Sigmoid colon (tissue), 7 donors: Measurements from ENCODE around the gene PKDCC. TPM values are rescaled to one million over a fixed set of nuclear protein-coding genes. Genes with fewer than 3 reads are reported as not detected.
A peak's percentile ranks its signal among the peaks of the same experiment; 100 is the strongest.

ENCODE experiments used
- DNase-seq: peaks from one replicate; pipeline ENCODE4 v3.0.0-alpha.2; 2019
- H3K27ac ChIP-seq, 4 donors: fragments of 200-600 bp; sonication (generic); one replicate each; pipeline ENCODE4 v1.5.1; 2016 to 2019; ENCODE audit warnings: mild to moderate bottlenecking in 1 of 4
- H3K27me3 ChIP-seq, 3 donors: fragments of 200-600 bp; sonication (generic); one replicate each; pipeline ENCODE4 v1.5.1; 2019; ENCODE audit warnings: mild to moderate bottlenecking in 1 of 3
- H3K36me3 ChIP-seq, 4 donors: fragments of 200-600 bp; sonication (generic); one replicate each; pipeline ENCODE4 v1.5.1; 2016 to 2019
- H3K4me1 ChIP-seq, 4 donors: fragments of 200-600 bp; sonication (generic); one replicate each; pipeline ENCODE4 v1.5.1; 2017 to 2019
- H3K4me3 ChIP-seq, 4 donors: fragments of 200-600 bp; sonication (generic); one replicate each; pipeline ENCODE4 v1.5.1; 2017 to 2019; ENCODE audit warnings: mild to moderate bottlenecking in 2 of 4, moderate library complexity in 1 of 4
- H3K9me3 ChIP-seq, 4 donors: fragments of 200-600 bp in 3 of 4; sonication (generic) in 3 of 4; one replicate each; pipeline versions ENCODE4 v1.5.1 to v1.6.1; 2013 to 2019
- EP300 ChIP-seq, 4 donors: sonication (generic); formaldehyde crosslinking; IDR thresholded peaks; one replicate each; pipeline ENCODE4 v1.6.1; 2017; ENCODE audit warnings: antibody characterized with exemption in 4 of 4
- POLR2A ChIP-seq, 2 donors: fragments of 450-650 bp; IDR thresholded peaks; one replicate each; pipeline ENCODE4 v1.6.1; 2016; ENCODE audit warnings: antibody characterized with exemption in 2 of 2, mild to moderate bottlenecking in 2 of 2, moderate library complexity in 2 of 2
- POLR2AphosphoS5 ChIP-seq, 4 donors: sonication (generic); formaldehyde crosslinking; IDR thresholded peaks; one replicate each; pipeline ENCODE4 v1.6.1; 2017; ENCODE audit warnings: antibody characterized with exemption in 4 of 4
- WGBS, 2 donors: extraction: QIAGEN DNeasy Blood & Tissue Kit; methylation state at CpG; one replicate each; pipeline ENCODE4 v1.1.7; 2013; 5-methylcytosine and 5-hydroxymethylcytosine counted together
- intact Hi-C: fragments of 100-400 bp; cut with DNase I; formaldehyde crosslinking; loops from one replicate; pipeline ENCODE4 v1.15.1; 2023
- polyA plus RNA-seq, 3 donors: library from polyadenylated mRNA; stranded (reverse); fragments of 200-250 nt; gene quantifications; one replicate each; pipeline ENCODE4 v1.2.3, GENCODE V29; 2013
- total RNA-seq, 4 donors: library from RNA; depleted of rRNA; stranded (reverse); fragments of >200 nt; gene quantifications; one replicate each; pipeline ENCODE4 v1.1.0, GENCODE V29; 2016
- TF ChIP-seq, protein P1 (sequence below), 4 experiments: fragments of 450-650 bp in 3 of 4; fragments of 200-600 bp in 1 of 4; IDR thresholded peaks; one replicate each; pipeline ENCODE4 v1.5.1; 2016 to 2019; ENCODE audit warnings: antibody characterized with exemption in 4 of 4, mild to moderate bottlenecking in 3 of 4, moderate library complexity in 2 of 4
- donor health status: healthy with polysubstance abuse.
- donor health status: Bipolar disorder and iron deficiency.
- donor health status: healthy.

Gene PKDCC
- total and polyA plus RNA-seq, 7 donors = 13.9 to 106 (median 67.7) TPM

DNA sequence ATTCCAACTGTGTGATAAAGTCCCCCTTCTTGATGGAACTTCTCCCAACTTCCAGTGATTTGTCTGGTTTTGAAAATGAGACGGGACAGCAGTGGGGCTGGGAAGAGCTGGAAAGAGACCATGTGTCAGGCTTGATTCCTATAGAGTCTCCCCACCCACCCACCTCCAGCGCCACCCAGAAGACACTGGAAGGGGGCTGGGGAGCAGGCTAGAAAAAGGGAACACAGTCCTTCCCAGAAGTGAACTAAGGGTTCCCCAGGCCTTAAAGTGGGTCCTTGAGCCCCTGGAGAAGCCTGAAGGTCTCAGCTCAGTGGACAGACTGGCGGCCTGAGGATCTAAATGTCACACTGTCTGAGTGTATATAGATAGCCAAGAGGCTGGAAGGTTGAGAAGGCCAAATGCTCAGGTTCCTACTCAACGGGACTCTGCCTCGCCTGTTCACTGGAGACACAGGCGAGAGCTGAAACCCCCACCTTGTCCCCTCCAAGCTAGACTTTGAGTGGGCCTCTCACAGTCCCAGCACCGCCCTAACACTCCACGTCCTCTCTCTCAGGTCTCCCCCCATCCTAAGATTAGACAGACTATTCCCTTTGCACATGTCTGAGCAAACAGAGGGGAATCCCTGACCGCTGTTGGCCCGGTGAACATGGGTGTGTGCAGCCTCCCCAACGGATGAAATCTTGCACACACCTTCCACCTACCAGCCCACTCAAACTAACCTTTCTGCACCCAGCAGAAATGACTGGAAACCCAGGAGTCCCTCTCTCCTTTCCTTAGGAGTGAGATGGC is 1.6 kb downstream of the PKDCC start:
- peak overlapping the region; percentile 96 to 99 (median 96) for H3K27ac ChIP-seq
- 11 to 54% methylated on average over 11 of the region's 11 CpGs for WGBS, 2 donors
- no peak for TF ChIP-seq EP300 (IDR thresholded peaks at IDR 0.05)
- TF ChIP-seq, protein P1, sequence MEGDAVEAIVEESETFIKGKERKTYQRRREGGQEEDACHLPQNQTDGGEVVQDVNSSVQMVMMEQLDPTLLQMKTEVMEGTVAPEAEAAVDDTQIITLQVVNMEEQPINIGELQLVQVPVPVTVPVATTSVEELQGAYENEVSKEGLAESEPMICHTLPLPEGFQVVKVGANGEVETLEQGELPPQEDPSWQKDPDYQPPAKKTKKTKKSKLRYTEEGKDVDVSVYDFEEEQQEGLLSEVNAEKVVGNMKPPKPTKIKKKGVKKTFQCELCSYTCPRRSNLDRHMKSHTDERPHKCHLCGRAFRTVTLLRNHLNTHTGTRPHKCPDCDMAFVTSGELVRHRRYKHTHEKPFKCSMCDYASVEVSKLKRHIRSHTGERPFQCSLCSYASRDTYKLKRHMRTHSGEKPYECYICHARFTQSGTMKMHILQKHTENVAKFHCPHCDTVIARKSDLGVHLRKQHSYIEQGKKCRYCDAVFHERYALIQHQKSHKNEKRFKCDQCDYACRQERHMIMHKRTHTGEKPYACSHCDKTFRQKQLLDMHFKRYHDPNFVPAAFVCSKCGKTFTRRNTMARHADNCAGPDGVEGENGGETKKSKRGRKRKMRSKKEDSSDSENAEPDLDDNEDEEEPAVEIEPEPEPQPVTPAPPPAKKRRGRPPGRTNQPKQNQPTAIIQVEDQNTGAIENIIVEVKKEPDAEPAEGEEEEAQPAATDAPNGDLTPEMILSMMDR (IDR thresholded peaks at IDR 0.05) = no peak
- TF ChIP-seq POLR2AphosphoS5 (IDR thresholded peaks at IDR 0.05) = no peak
- no peak for TF ChIP-seq POLR2A (IDR thresholded peaks at IDR 0.05)
- H3K9me3 ChIP-seq = no peaks in the 10 kb centered on the region
- no peaks in the 10 kb centered on the region for H3K36me3 ChIP-seq
- H3K4me3 ChIP-seq = peak overlapping the region; percentile 68 to 98 (median 80)
- DNase-seq = no peak
- intact Hi-C loops = loop anchor here (5.0 kb wide), 1 partner anchor 1927 kb away; no protein-coding TSS in a partner anchor
- no peaks in the 10 kb centered on the region for H3K27me3 ChIP-seq
- H3K4me1 ChIP-seq = peaks cover 0 to 62% (median 58%) of the 10 kb centered on the region in 4 donors

GRCh38 chr2:42050010-42050702 is 2.3 kb downstream of the PKDCC start:
- WGBS, 2 donors = 11 to 52% methylated on average over 14 of the region's 14 CpGs
- Histone ChIP-seq H3K27ac (peak overlapping the region; percentile 96 to 99 (median 96)), H3K9me3 (no peaks in the 10 kb centered on the region), H3K4me1 (peaks cover 0 to 69% (median 64%) of the 10 kb centered on the region in 4 donors), H3K36me3 (peaks cover 0 to 6% (median 0%) of the 10 kb centered on the region in 4 donors), H3K4me3 (peak overlapping the region; percentile 68 to 98 (median 80)), H3K27me3 (no peaks in the 10 kb centered on the region)
- intact Hi-C loops = loop anchor here (5.0 kb wide), 1 partner anchor 1928 kb away; no protein-coding TSS in a partner anchor
- TF ChIP-seq POLR2AphosphoS5 (IDR thresholded peaks at IDR 0.05) = peak; percentile 9 to 64 (median 38)
- TF ChIP-seq EP300 (IDR thresholded peaks at IDR 0.05) = no peak
- TF ChIP-seq POLR2A (IDR thresholded peaks at IDR 0.05) = peak in 1 of 2 donors; percentile 33
- TF ChIP-seq, protein P1 (IDR thresholded peaks at IDR 0.05) = no peak
- peak; percentile 70 for DNase-seq

DNA sequence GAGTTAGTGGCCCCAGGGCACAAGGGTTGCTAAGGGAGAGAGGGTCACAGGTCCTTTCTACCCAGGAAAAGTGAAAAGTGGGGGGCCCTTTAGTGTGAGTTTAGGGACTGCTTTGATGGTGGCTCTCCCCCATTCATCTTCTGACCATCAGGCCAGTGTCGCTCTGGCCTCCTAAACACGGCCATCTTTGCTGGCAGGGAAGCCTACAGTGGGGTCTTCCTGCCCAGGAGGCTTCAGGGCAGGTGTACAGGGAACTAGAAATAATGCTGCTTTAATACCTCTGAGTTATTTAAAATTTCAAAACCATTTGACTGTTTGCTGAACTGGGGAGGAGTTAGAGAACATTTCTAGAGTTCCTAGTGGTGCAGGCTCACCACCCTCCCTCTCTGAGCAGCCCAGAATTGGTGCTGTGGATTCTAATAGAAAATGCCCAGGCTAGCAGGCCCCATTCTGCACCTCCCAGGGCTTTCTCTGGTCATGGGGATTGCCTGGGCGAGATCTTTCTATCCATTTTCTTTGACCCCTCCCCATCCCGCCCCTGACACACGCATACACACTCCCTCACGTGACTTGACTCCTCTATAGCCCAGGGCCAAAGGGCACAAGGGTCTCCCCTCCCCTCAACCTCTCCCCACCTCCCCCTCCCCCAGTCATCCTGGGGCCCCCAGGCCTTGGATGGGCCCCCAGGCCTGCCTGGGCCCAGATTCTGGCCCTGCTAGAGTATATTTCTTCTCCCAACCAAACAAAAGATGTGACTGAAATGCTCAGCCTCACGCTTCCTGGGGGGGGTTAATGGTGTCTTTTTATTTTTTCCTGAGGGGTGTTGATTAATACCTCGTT is 3.1 kb downstream of the PKDCC start:
- H3K9me3 ChIP-seq = no peaks in the 10 kb centered on the region
- H3K27me3 ChIP-seq = no peaks in the 10 kb centered on the region
- intact Hi-C loops = loop anchor here (5.0 kb wide), 1 partner anchor 1929 kb away; no protein-coding TSS in a partner anchor
- no peak for DNase-seq
- peak overlapping the region; percentile 96 to 99 (median 96) for H3K27ac ChIP-seq
- 10 to 53% methylated on average over 8 of the region's 8 CpGs for WGBS, 2 donors
- H3K4me1 ChIP-seq = peaks cover 0 to 69% (median 67%) of the 10 kb centered on the region in 4 donors
- H3K4me3 ChIP-seq = peak overlapping the region; percentile 68 to 98 (median 80)
- peaks cover 0 to 12% (median 0%) of the 10 kb centered on the region in 4 donors for H3K36me3 ChIP-seq
- TF ChIP-seq POLR2A (IDR thresholded peaks at IDR 0.05) (no peak), POLR2AphosphoS5 (IDR thresholded peaks at IDR 0.05) (peak in 2 of 4 donors; percentile 13 to 33)
- TF ChIP-seq, protein P1 (IDR thresholded peaks at IDR 0.05) = no peak

- TF ChIP-seq EP300 (IDR thresholded peaks at IDR 0.05) (no peak), POLR2AphosphoS5 (IDR thresholded peaks at IDR 0.05) (peak in 2 of 4 donors; percentile 8 to 17), POLR2A (IDR thresholded peaks at IDR 0.05) (no peak)
- no peaks in the 10 kb centered on the region for H3K27me3 ChIP-seq
- H3K4me3 ChIP-seq = peak overlapping the region; percentile 5 to 98 (median 72)
- peak; percentile 69 for DNase-seq
- H3K36me3 ChIP-seq = peaks cover 0 to 16% (median under 1%) of the 10 kb centered on the region in 4 donors
- intact Hi-C loops = loop anchor here (5.0 kb wide), 1 partner anchor 1929 kb away; no protein-coding TSS in a partner anchor
- WGBS, 2 donors = 13 to 66% methylated on average over 11 of the region's 11 CpGs
- H3K9me3 ChIP-seq = no peaks in the 10 kb centered on the region
- peaks cover 0 to 69% (median 67%) of the 10 kb centered on the region in 4 donors for H3K4me1 ChIP-seq
- H3K27ac ChIP-seq = peak overlapping the region; percentile 96 to 99 (median 96)
These were observed 3.9 kb downstream of the PKDCC start for GRCh38 chr2:42051543-42052235.
